ENCODE measurements around the gene LY86. TPM values are rescaled to one million over a fixed set of nuclear protein-coding genes. Genes with fewer than 3 reads are reported as not detected.
"Not testable (repeated sequence)": the region's sequence is repeated elsewhere in the genome, so short reads cannot be mapped to it uniquely, and the experiment has no call there.

The LY86 gene
- total RNA-seq, 2 donors from 2014 or later, result 2.3 TPM; not detected in 1

DNA sequence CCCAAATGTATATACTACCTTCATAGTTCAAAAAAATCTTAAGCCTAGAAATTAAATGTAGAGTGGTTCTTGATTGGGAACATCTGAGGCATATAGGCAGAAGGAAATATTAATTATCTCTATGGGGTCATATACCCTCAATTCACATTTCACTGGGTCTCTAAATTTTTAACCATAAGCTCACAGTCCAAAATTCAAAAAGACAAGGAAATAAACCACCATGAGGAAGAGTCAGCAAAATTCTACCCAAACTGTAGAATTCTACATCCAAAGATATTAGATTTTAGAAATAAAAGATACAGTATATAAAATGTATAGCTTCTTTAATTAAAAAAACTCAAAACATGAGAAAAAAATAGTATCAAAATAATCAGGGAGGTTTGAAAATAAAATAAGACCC is 15.5 kb downstream of the LY86 start:
- DNase-seq, result no peak
- TF ChIP-seq, protein P1, sequence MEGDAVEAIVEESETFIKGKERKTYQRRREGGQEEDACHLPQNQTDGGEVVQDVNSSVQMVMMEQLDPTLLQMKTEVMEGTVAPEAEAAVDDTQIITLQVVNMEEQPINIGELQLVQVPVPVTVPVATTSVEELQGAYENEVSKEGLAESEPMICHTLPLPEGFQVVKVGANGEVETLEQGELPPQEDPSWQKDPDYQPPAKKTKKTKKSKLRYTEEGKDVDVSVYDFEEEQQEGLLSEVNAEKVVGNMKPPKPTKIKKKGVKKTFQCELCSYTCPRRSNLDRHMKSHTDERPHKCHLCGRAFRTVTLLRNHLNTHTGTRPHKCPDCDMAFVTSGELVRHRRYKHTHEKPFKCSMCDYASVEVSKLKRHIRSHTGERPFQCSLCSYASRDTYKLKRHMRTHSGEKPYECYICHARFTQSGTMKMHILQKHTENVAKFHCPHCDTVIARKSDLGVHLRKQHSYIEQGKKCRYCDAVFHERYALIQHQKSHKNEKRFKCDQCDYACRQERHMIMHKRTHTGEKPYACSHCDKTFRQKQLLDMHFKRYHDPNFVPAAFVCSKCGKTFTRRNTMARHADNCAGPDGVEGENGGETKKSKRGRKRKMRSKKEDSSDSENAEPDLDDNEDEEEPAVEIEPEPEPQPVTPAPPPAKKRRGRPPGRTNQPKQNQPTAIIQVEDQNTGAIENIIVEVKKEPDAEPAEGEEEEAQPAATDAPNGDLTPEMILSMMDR (IDR thresholded peaks at IDR 0.05), result no peak
- no peak for TF ChIP-seq POLR2A (IDR thresholded peaks at IDR 0.05)
- intact Hi-C loops (cut with DNase I), result no loop called here

DNA sequence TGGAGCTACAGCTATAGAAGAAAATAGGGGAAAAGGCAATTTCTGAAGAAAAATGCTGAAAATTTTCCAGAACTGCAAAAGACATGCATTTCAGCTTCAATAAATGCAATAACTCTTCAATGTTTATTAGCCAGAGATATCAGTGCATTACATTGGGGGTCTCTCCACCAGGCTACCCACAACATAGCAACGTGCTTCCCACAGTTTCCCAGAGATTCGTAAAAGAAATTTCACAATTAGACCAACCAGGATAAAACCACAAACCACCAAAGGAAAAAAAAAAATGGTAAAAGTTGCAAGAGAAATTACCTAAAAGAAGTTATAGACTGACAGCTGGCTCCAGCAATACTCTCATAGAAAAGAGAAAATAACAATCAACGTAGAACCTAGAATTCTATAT is 16.0 kb downstream of the LY86 start:
- DNase-seq (no peak), ATAC-seq (no peak)
- H3K4me1 ChIP-seq, result no peaks in the 10 kb centered on the region
- intact Hi-C loops (cut with DNase I), result no loop called here
- H3K36me3 ChIP-seq (replicated peaks in 1 of 2; ENCODE audit: insufficient read depth in 1 of 2, low read depth in 2 of 2), result no peaks in the 10 kb centered on the region
- no peak overlapping the region for H3K4me3 ChIP-seq
- H3K27me3 ChIP-seq, result no peaks in the 10 kb centered on the region
- WGBS, 2 donors, result 38 to 47% methylated on average over 3 of the region's 3 CpGs
- no peak for TF ChIP-seq POLR2A (IDR thresholded peaks at IDR 0.05)
- TF ChIP-seq, protein P1 (IDR thresholded peaks at IDR 0.05), result no peak
- H3K9me3 ChIP-seq, result no peaks in the 10 kb centered on the region
- H3K27ac ChIP-seq, result no peak overlapping the region

More for the DNA sequence above, 15.5 kb downstream of the LY86 start:
- Histone ChIP-seq H3K9me3 (no peaks in the 10 kb centered on the region), H3K4me1 (no peaks in the 10 kb centered on the region), H3K4me3 (no peak overlapping the region), H3K27me3 (no peaks in the 10 kb centered on the region), H3K27ac (no peak overlapping the region), H3K36me3 (replicated peaks in 1 of 2; ENCODE audit: insufficient read depth in 1 of 2, low read depth in 2 of 2) (no peaks in the 10 kb centered on the region)
- ATAC-seq, result no peak

GRCh38 chr6:6605873-6606272 is 17.4 kb downstream of the LY86 start:
- TF ChIP-seq, protein P1 (IDR thresholded peaks at IDR 0.05), result no peak
- TF ChIP-seq POLR2A (IDR thresholded peaks at IDR 0.05), result no peak
- Histone ChIP-seq H3K36me3 (replicated peaks in 1 of 2; ENCODE audit: insufficient read depth in 1 of 2, low read depth in 2 of 2) (no peaks in the 10 kb centered on the region), H3K27me3 (no peaks in the 10 kb centered on the region), H3K4me3 (no peak overlapping the region), H3K9me3 (no peaks in the 10 kb centered on the region), H3K27ac (no peak overlapping the region), H3K4me1 (no peaks in the 10 kb centered on the region)
- ATAC-seq, result no peak
- intact Hi-C loops (cut with DNase I), result no loop called here
- no peak for DNase-seq
- 84 to 86% methylated on average over 13 of the region's 13 CpGs for WGBS, 2 donors

GRCh38 chr6:6606391-6607030 is 18.0 kb downstream of the LY86 start:
- H3K4me3 ChIP-seq; DNase-seq; H3K27ac ChIP-seq; H3K9me3 ChIP-seq; H3K4me1 ChIP-seq; ATAC-seq; intact Hi-C loops (cut with DNase I); H3K27me3 ChIP-seq; H3K36me3 ChIP-seq (replicated peaks in 1 of 2; ENCODE audit: insufficient read depth in 1 of 2, low read depth in 2 of 2): not testable (repeated sequence)
- 94 to 97% methylated on average over 27 to 40 of the region's 47 CpGs for WGBS, 2 donors

GRCh38 chr6:6609450-6609849 is 20.9 kb downstream of the LY86 start:
- Histone ChIP-seq H3K27ac (no peak overlapping the region), H3K9me3 (no peaks in the 10 kb centered on the region), H3K4me3 (no peak overlapping the region), H3K36me3 (replicated peaks in 1 of 2; ENCODE audit: insufficient read depth in 1 of 2, low read depth in 2 of 2) (no peaks in the 10 kb centered on the region), H3K27me3 (no peaks in the 10 kb centered on the region), H3K4me1 (no peaks in the 10 kb centered on the region)
- WGBS, 2 donors, result 73% methylated on average over 2 of the region's 2 CpGs
- ATAC-seq, result no peak
- intact Hi-C loops (cut with DNase I), result no loop called here
- no peak for DNase-seq
- no peak for TF ChIP-seq POLR2A (IDR thresholded peaks at IDR 0.05)
- TF ChIP-seq, protein P1 (IDR thresholded peaks at IDR 0.05), result no peak
